ENCODE data around the gene PALD1.

PALD1 gene

GRCh38 chr10:70504521-70505358 is 26.2 kb downstream of the PALD1 start:
- no peak for DNase-seq (ENCODE audit: low read depth)

DNA sequence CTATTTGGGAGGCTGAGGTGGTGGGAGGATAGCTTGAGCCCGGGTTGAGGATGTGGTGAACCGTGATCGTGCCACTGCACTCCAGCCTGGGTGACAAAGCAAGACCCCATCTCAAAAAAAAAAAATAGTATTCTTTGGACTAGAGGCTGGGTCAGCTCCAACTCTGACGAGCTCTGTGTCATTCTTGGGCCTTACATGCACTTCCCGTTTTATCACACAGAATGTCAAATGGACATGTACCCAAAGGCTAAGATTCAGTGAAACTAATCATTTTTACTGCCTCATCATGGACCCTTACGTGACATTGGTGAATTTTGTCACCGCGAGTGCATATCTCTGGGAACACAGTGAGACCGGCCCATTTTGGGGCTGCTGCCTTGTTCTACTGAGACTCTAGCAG is 27.3 kb downstream of the PALD1 start:
- no peak for DNase-seq (ENCODE audit: low read depth)

GRCh38 chr10:70507966-70508365 is 29.4 kb downstream of the PALD1 start:
- DNase-seq (ENCODE audit: low read depth): no peak

GRCh38 chr10:70508912-70509756 is 30.6 kb downstream of the PALD1 start:
- no peak for DNase-seq (ENCODE audit: low read depth)

GRCh38 chr10:70509757-70510147 is 31.2 kb downstream of the PALD1 start:
- no peak for DNase-seq (ENCODE audit: low read depth)

- DNase-seq (ENCODE audit: low read depth): no peak
Observed at GRCh38 chr10:70510453-70510852, 31.9 kb downstream of the PALD1 start.

DNA sequence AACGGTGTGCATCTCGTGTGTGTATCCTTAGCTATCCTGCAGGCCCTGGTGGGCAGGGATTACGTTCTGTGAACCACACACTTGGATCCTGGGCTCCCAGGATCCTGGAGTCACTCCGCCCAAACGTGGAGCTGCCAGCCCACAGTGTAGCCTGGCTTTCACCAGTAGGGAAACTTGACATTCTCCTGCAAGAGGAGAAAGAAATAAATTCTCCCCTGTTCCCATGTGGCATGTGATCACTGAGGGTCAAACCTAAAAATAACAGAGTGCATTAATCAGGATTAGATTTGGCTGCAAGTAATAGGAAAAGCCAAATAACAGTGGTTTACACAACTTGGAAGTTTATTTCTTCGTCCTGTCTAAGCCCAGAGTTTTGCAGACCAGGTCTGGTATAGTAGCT is 32.3 kb downstream of the PALD1 start:
- DNase-seq (ENCODE audit: low read depth): no peak

GRCh38 chr10:70512149-70512639 is 33.6 kb downstream of the PALD1 start:
- DNase-seq (ENCODE audit: low read depth): no peak

- DNase-seq (ENCODE audit: low read depth): no peak
Observed at GRCh38 chr10:70513848-70514309, 35.3 kb downstream of the PALD1 start.

DNA sequence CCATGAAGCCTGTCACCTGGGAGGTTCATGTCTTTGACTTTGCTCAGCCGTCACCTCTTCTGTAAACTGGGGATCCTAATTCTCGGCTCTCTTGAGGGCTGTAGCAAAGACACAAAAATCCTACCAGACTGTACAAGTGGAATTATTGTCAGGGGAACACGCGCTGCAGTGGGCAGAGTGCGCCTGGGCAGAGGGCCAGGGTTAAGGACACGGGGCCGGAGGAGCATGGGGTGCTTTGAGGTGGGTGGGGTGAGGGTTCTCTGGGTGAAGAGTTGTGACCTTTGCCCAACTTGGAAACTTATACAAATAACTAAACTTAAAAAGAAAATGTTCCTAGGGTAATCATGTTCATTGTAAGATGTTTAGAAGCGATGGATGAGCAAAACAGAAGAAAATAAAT is 36.0 kb downstream of the PALD1 start:
- DNase-seq (ENCODE audit: low read depth): no peak

- DNase-seq (ENCODE audit: low read depth): no peak
Observed at GRCh38 chr10:70515035-70515667, 36.6 kb downstream of the PALD1 start.

GRCh38 chr10:70518695-70519094 is 40.1 kb downstream of the PALD1 start:
- no peak for DNase-seq (ENCODE audit: low read depth)

DNA sequence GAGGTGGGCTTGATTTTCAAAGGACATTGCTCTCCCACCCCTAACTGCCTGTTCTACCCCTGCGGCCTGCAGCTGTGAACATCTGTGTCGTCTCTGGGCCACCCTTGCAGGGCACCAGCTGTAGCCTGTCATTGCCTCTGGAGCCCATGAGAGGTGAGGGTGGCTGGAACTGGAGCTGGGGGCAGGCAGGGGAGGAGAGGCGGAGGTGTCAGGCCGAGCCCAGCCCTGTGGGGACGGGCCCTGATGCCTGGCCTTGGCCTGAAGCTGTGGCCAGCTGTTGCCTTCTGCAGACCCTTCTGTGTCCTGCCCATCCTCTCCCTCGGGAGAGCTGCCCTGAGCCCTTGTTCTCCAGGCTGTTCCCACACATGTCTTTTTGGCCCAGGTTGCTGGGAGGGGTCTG is 44.5 kb downstream of the PALD1 start:
- no peak for DNase-seq (ENCODE audit: low read depth)

GRCh38 chr10:70523549-70523948 is 45.0 kb downstream of the PALD1 start:
- DNase-seq (ENCODE audit: low read depth): no peak

- DNase-seq (ENCODE audit: low read depth): no peak
Observed at GRCh38 chr10:70528314-70528713, 49.7 kb downstream of the PALD1 start.

- DNase-seq (ENCODE audit: low read depth): no peak
Observed at GRCh38 chr10:70528741-70529362, 50.3 kb downstream of the PALD1 start.

DNA sequence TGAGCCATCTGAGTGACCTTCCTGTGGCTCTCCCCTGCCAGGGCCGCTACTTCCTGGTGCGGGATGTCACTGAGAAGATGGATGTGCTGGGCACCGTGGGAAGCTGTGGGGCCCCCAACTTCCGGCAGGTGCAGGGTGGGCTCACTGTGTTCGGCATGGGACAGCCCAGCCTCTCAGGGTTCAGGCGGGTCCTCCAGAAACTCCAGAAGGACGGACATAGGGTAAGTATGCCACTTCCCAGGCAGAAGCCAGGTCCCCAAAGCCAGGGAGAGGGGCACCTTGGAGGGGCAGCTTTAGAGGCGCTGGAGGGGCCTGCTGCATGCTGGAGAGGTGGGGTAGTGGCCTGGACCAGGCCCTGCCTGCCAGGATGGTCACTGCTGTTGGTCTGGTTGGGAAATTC is 51.3 kb downstream of the PALD1 start:
- DNase-seq (ENCODE audit: low read depth): no peak

- no peak for DNase-seq (ENCODE audit: low read depth)
Observed at GRCh38 chr10:70530315-70530714, 51.7 kb downstream of the PALD1 start.

DNA sequence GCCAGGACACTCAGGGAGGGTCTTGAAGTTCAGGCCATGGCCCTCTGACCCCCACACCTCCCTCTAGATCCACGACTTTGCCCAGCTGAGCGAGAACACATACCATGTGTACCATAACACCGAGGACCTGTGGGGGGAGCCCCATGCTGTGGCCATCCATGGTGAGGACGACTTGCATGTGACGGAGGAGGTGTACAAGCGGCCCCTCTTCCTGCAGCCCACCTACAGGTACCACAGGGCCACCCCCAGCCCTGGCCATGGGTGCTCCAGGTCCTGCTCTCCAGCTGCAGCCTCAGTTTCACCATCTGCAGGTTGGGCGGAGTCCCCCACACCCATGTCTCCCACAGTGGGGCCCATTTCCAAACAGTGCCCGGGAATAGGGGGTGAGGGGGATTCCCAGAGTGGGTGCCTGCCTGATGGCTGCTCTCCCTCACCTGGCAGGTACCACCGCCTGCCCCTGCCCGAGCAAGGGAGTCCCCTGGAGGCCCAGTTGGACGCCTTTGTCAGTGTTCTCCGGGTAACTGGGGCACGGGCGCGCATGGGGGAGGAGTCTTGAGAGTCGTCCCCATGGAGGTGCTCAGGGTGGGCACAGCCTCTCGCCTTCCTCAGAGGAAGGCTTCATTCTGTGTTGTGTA is 54.1 kb downstream of the PALD1 start:
- DNase-seq (ENCODE audit: low read depth): no peak

DNA sequence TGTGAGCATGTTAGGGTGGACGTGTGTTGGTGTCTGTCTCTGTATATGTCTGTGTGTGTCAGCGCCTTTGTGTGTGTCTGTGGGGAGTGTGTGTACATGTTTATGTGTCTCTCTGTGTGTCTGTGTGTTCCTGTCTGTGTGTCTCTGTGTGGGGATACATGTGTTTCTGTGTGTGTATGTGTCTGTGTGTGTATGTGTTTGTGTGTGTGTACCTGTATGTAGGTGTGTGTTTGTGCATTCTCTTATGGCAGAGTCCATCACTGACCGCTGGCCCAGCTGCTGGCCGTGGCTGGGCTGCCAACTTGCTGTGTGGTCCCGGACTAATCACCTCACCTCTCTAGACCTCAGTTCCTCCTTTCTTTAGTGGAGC is 54.6 kb downstream of the PALD1 start:
- no peak for DNase-seq (ENCODE audit: low read depth)

GRCh38 chr10:70534281-70534680 is 55.7 kb downstream of the PALD1 start:
- DNase-seq (ENCODE audit: low read depth): no peak

GRCh38 chr10:70535001-70535400 is 56.4 kb downstream of the PALD1 start:
- no peak for DNase-seq (ENCODE audit: low read depth)
